Stimulated activated naive CD4-positive, alpha-beta T cell (primary cell): Measurements from ENCODE around the gene RELT.

Experiments used
- DNase-seq, 6 experiments: peaks; one replicate each; lab custom pipeline; 2025; lab: John Stamatoyannopoulos, UW

Gene RELT

GRCh38 chr11:73348838-73349237, 27.4 kb upstream of the RELT start:
- no peak for DNase-seq

DNA sequence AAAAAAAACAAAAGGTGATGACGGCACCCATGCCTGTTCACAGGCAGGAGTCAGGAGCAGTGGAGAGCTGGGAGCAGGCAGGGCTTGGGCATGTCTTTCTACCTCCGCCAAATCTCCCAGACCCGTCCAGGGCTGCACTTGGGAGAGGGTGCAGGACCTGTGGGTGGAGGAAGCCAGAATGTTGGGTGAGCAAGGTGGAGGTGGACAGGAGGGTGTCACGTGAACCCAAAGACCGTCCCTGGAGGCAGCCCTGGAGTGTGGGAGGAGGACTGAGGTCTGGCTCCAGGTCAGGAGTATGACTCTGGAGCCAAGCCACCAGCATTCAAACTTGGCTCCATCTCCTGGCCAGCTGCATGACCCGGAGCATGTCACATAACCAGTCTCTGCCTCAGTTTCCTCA, 26.6 kb upstream of the RELT start:
- no peak for DNase-seq

DNA sequence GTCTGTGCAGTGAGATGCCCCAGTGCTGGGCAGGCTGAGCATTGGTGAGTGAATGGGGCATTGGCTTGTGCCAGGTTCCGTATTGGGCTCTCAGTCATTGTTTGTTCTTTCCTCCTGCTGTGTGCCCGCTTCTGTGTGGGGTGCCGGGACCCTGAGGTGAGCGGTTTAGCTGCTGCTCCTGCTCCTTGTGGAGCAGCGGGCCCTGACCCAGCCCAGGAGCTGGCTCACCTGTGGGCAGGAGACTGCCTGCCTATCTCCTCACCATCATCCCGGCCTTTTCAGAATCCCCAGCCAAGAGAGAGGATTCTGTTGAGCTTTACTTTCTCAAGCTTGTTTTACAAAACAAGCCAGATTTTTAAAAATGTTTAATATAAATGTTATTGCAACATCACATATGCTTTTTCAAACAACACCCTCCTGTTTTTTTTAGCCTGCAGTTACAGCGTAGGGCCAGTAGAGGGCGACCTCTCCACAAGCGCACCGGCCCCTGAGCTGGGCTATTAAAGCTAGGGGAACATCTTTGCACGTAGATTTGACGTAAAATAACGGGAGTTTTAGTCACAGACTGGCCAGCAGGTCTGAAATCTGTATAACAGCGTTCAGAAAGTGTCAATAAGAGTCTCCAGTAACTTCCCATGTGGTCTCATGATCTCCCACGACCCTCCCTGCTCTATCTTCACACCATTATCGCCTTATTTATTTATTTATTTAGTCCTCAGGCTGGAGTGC, 25.1 kb upstream of the RELT start:
- peak; percentile 38 to 75 (median 51) for DNase-seq

DNA sequence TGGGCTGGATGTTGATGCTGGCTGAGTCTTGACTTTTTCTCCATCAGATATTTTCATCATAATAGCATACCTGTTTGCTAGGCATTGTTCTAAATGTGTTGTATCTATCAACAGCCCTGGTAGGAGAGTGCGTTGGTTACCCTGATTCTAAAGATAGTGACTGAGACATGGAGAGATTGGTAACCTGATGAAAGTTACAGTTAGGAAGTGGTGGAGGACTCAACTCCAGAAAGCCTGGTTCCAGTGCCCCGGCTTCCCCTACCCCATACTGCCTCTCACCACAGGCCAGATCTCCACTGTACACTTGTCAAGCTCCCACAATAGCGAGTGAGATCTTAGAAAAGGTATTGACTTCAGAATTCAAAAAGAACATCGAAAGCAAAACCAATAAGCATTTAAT, 22.8 kb upstream of the RELT start:
- DNase-seq: no peak

DNA sequence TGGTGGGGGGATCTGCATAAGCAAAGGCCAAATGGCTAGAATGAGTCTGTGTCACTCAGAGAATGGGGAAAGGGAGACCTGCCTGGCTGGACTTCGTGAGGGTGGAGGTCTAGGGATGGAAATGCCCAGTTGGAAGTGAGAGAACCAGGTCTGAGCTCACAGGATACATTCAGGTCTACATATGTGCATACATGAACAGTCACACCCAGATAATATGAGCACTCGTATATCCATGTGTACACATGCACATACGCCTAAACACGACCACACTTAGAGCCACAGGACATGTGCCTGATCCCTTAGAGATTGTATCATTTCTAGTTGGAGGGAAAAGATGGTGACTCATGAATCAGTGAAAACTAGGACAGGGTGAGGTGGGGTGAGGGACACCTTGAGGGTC, 21.1 kb upstream of the RELT start:
- no peak for DNase-seq

DNA sequence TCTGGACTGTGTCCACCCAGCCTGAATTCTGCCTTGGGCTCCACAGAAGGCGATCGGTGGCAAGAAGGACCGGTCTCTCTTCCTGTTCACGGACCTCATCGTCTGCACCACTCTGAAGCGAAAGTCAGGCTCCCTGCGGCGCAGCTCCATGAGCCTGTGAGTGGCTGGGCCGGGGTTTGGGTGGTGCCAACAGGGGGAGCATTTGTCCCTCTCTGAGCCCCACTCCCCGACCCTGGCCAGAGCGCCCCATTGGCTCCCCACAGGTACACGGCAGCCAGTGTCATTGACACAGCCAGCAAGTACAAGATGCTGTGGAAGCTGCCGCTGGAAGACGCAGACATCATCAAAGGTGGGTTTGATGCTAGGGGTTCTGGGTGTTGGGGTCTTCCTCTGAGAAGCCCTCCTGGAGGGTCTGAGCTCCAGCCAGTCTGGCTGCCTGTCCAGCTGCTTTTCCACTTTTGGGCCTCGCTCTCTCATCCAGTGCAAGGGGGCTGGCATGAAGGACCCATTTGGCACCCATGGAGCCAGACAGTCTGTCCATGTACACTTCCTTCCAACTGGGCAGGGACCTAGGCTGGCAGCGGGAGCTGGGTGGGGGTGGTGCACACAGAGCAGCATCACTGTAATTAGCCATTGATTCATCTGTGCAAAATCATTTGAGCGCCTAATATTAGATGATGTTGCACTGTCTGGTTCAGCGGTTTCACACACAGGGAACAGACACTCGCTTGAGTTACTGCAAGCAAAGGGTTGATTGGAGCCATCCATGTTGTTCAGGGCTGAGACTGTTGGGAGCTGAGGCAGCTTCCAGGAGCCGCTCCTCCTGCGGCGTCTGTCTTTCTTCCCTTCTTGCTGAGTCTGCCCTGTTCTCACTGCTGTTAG, 19.0 kb upstream of the RELT start:
- DNase-seq: no peak

- no peak for DNase-seq
Observed at GRCh38 chr11:73358071-73358470, 18.1 kb upstream of the RELT start.

DNA sequence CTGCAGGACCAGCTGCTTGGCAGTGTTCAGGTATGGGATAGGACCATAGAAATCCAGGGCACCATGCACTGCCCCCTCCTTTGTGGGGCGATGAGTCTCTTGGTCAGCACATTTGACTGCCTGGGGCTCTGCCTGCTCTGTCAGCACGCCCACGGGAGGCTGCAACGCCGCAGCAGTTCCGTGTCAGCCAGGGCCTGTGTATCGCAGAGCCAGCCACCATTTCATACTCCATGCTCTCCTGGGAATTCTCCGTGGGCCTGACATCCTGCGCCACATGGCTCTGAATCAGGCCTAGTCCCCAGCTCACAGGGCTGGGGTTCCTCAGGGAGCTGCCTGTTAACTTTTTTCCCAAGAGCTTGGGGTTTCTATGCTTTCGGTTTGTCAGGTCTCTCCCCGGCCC, 16.9 kb upstream of the RELT start:
- no peak for DNase-seq

GRCh38 chr11:73359930-73360742, 16.1 kb upstream of the RELT start:
- peak in 2 of 6 experiments; percentile 18 to 19 for DNase-seq

GRCh38 chr11:73360743-73361369, 15.3 kb upstream of the RELT start:
- no peak for DNase-seq

DNA sequence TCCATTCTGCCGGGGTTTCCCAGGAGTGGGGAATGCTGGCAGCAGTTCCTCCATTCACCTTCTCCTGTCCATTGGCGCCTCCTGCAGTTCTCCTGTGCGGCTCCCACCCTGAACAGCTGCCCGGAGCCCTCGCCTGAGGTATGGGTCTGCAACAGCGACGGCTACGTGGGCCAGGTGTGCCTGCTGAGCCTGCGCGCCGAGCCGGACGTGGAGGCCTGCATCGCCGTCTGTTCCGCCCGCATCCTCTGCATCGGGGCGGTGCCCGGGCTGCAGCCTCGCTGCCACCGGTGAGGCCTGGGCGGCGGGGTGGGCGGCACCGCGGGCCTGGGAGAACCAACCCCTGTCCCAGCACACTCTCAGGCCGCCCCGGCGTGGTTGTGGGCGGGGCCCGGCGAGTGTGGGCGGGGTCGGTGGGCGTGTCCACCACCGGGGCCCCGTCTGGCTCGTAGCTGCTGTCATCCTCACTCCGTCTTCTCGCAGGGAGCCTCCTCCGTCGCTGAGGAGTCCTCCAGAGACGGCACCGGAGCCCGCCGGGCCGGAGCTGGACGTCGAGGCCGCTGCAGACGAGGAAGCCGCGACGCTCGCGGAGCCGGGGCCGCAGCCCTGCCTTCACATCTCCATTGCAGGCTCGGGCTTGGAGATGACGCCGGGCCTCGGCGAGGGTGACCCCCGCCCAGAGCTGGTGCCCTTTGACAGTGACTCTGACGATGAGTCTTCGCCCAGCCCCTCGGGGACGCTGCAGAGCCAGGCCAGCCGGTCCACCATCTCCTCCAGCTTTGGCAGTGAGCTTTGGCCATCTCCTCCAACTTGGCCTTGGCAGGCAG, 14.0 kb upstream of the RELT start:
- DNase-seq: no peak

DNA sequence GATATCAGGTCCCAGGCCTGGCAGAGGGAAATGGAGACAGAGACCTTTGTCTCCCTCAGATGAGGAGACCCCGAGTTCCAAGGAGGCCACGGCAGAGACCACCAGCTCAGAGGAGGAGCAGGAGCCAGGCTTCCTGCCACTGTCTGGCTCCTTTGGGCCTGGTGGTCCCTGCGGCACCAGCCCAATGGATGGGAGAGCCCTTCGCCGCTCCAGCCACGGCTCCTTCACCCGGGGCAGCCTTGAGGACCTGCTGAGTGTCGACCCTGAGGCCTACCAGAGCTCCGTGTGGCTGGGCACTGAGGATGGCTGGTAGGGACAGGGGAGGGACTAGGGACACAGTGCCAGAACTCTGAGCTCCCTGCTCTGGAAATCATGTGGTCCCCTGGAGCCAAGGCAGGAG, 13.1 kb upstream of the RELT start:
- no peak for DNase-seq

DNA sequence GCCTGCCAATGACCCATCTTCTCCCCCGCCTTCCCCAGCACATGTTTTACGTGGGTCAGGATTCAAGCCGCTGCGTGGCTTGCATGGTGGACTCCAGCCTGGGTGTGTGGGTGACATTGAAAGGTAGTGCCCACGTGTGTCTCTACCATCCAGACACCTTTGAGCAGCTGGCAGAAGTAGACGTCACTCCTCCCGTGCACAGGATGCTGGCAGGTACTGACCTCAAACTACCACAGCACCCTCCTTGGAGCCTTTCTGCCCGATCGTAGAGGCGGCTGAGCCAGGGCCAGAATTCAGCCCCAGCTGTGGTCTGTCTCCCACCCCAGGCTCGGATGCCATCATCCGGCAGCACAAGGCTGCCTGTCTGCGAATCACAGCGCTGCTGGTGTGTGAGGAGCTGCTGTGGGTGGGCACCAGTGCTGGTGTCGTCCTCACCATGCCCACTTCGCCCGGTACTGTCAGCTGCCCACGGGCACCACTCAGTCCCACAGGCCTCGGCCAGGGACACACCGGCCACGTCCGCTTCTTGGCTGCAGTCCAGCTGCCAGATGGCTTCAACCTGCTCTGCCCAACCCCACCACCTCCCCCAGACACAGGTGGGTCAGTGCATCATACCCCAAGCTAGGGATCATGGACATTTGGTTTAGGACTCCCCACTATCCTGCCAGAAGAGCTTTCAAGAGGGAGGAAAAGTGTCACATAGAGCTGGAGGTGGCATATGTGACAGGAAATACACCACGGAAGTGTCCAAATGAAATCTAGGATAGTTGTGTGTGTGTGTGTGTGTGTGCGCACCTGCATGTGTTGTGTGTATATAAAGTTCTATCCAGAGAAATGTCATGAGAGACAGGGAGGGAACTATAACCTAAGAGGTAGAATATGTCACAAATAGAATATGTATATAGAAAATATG, 10.6 kb upstream of the RELT start:
- DNase-seq: peak in 1 of 6 experiments; percentile 83

GRCh38 chr11:73366265-73366610, 10.0 kb upstream of the RELT start:
- DNase-seq: peak in 3 of 6 experiments; percentile 69 to 83 (median 70)

DNA sequence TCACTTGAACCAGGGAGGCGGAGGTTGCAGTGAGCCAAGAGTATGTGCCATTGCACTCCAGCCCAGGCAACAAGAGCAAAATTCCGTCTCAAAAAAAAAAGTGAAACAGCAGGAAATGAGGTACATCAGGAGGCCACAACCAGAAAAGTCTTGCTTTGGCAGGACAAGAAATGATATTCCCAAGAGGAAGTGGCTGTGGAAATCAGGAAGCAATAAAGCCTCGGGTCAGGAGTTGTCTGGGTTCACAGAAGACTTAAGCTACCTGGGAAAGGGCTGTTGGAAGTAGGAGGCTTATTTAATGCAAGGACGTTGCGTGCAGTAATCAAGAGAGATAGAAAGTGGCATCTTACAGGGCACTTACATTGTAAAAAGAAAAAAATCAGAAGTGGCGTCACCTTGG, 9.2 kb upstream of the RELT start:
- no peak for DNase-seq

GRCh38 chr11:73367482-73368024, 8.6 kb upstream of the RELT start:
- no peak for DNase-seq

GRCh38 chr11:73372375-73372993, 3.7 kb upstream of the RELT start:
- DNase-seq: no peak

GRCh38 chr11:73374151-73374550, 2.0 kb upstream of the RELT start:
- DNase-seq: no peak

DNA sequence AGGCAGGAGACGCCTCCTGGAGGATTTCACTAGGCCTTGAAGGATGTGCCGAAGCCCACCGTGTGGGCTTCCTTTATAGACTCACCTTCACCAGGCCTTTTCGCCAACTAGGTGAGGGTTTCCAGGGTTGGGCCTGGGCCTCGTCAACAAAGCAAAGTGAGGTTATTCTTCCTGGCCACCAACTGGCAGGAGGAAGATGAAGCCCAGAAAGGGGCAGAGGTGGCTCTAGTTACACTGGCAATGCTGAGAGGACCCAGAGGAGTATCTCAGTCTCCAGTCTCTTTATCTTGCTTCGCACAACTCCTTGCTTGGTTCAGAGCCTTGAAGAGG, 404 bp upstream of the RELT start:
- DNase-seq: no peak
